ENCODE data around the gene NUP153.
"Not testable (repeated sequence)": the region's sequence is repeated elsewhere in the genome, so short reads cannot be mapped to it uniquely, and the experiment has no call there.

Gene NUP153

GRCh38 chr6:17706580-17707370 is at the start of gene NUP153:
TSS of gene NUP153 (minus strand) at chr6:17706925. CDS start at chr6:17706387, 538 bp downstream.
- peak; percentile 97 for DNase-seq

GRCh38 chr6:17754254-17754653 is 47.5 kb upstream of the NUP153 start:
- no peak for DNase-seq

GRCh38 chr6:17745324-17745723 is 38.6 kb upstream of the NUP153 start:
- DNase-seq: not testable (repeated sequence)

GRCh38 chr6:17744757-17745308 is 38.1 kb upstream of the NUP153 start:
- DNase-seq: not testable (repeated sequence)

GRCh38 chr6:17744019-17744756 is 37.5 kb upstream of the NUP153 start:
- no peak for DNase-seq

GRCh38 chr6:17741507-17741906 is 34.8 kb upstream of the NUP153 start:
- DNase-seq: no peak

- DNase-seq: no peak
These were observed 34.0 kb upstream of the NUP153 start for GRCh38 chr6:17740559-17741220.

- DNase-seq: no peak
These were observed 31.1 kb upstream of the NUP153 start for GRCh38 chr6:17737704-17738252.

- not testable (repeated sequence) for DNase-seq
These were observed 28.6 kb upstream of the NUP153 start for GRCh38 chr6:17735311-17735710.

- no peak for DNase-seq
These were observed 23.5 kb upstream of the NUP153 start for GRCh38 chr6:17730078-17730704.

- no peak for DNase-seq
These were observed 22.7 kb upstream of the NUP153 start for GRCh38 chr6:17729223-17730077.

- no peak for DNase-seq
These were observed 22.0 kb upstream of the NUP153 start for GRCh38 chr6:17728551-17729222.

GRCh38 chr6:17725083-17725482 is 18.4 kb upstream of the NUP153 start:
- peak; percentile 35 for DNase-seq

GRCh38 chr6:17724341-17724740 is 17.6 kb upstream of the NUP153 start:
- DNase-seq: no peak

GRCh38 chr6:17721671-17722070 is 14.9 kb upstream of the NUP153 start:
- no peak for DNase-seq

- no peak for DNase-seq
These were observed 12.8 kb upstream of the NUP153 start for GRCh38 chr6:17719323-17720041.

- no peak for DNase-seq
These were observed 9.5 kb upstream of the NUP153 start for GRCh38 chr6:17716221-17716620.

- no peak for DNase-seq
These were observed 8.4 kb upstream of the NUP153 start for GRCh38 chr6:17714879-17715851.

GRCh38 chr6:17714177-17714576 is 7.5 kb upstream of the NUP153 start:
- no peak for DNase-seq

Measured in NCI-H2227 treated with DMSO at 0.1 percent for 48 hours (cell line).